Stimulated activated CD8-positive, alpha-beta memory T cell treated with anti-CD3 and anti-CD28 coated beads, Interleukin-4, amount 100 ng/mL, for 4 hours (primary cell): Measurements from ENCODE around the gene BCR.

Experiments used
- DNase-seq, 2 donors: peaks; one replicate each; pipeline ENCODE4 v3.0.0-alpha.2; 2020; ENCODE audit warnings: low read depth in 2 of 2, low spot score in 1 of 2

Gene BCR

GRCh38 chr22:23258826-23259170 is 78.5 kb downstream of the BCR start:
- DNase-seq, result no peak

- DNase-seq, result no peak
Observed at GRCh38 chr22:23259916-23260644, 79.8 kb downstream of the BCR start.

GRCh38 chr22:23260645-23261581 is 80.6 kb downstream of the BCR start:
- no peak for DNase-seq

- no peak for DNase-seq
Observed at GRCh38 chr22:23261900-23262450, 81.7 kb downstream of the BCR start.

GRCh38 chr22:23262518-23263332 is 82.4 kb downstream of the BCR start:
- DNase-seq, result no peak

- peak; percentile 21 to 57 for DNase-seq
Observed at GRCh38 chr22:23263651-23264555, 83.6 kb downstream of the BCR start.

- no peak for DNase-seq
Observed at GRCh38 chr22:23264610-23265367, 84.5 kb downstream of the BCR start.

GRCh38 chr22:23265368-23265700 is 85.0 kb downstream of the BCR start:
- DNase-seq, result no peak

GRCh38 chr22:23266780-23267179 is 86.5 kb downstream of the BCR start:
- DNase-seq, result no peak

GRCh38 chr22:23267226-23268043 is 87.1 kb downstream of the BCR start:
- DNase-seq, result no peak

GRCh38 chr22:23268139-23268712 is 87.9 kb downstream of the BCR start:
- DNase-seq, result no peak

GRCh38 chr22:23268877-23269276 is 88.6 kb downstream of the BCR start:
- no peak for DNase-seq

- DNase-seq, result no peak
Observed at GRCh38 chr22:23269441-23270211, 89.3 kb downstream of the BCR start.

GRCh38 chr22:23270212-23270733 is 90.0 kb downstream of the BCR start:
- no peak for DNase-seq

- DNase-seq, result no peak
Observed at GRCh38 chr22:23270798-23271596, 90.7 kb downstream of the BCR start.

GRCh38 chr22:23271597-23271908 is 91.2 kb downstream of the BCR start:
- DNase-seq, result no peak

- no peak for DNase-seq
Observed at GRCh38 chr22:23272371-23272770, 92.1 kb downstream of the BCR start.
